H1 (cell line): ENCODE data around the gene VIM. TPM values are rescaled to one million over a fixed set of nuclear protein-coding genes. Genes with fewer than 3 reads are reported as not detected.

Experiments
- BRCA1 ChIP-seq: IDR thresholded peaks from 2 replicates; pipeline ENCODE4 v1.6.1; 2012; ENCODE audit warnings: low read depth, low read length, improper control_type of control experiment
- CHD7 ChIP-seq: fragments of 300-600 bp; sonication (generic); IDR thresholded peaks from 2 replicates; pipeline ENCODE4 v1.7.1; 2012; ENCODE audit warnings: low read length, moderate library complexity, mild to moderate bottlenecking, inconsistent platforms; ENCODE audit not compliant: insufficient replicate concordance
- GABPA ChIP-seq: IDR thresholded peaks from 2 replicates; pipeline ENCODE4 v1.6.1; 2011; ENCODE audit warnings: mild to moderate bottlenecking, low read length, moderate library complexity, borderline replicate concordance; ENCODE audit not compliant: insufficient read depth
- HDAC2 ChIP-seq, 2 experiments: fragments of 300-600 bp in 1 of 2; sonication (generic) in 1 of 2; IDR thresholded peaks; 2 replicates each; pipeline ENCODE4 v1.6.1; 2011 to 2012; ENCODE audit warnings: low read depth in 2 of 2, low read length in 2 of 2, mild to moderate bottlenecking in 2 of 2, moderate library complexity in 2 of 2, borderline replicate concordance in 1 of 2, inconsistent platforms in 1 of 2
- KDM4A ChIP-seq: IDR thresholded peaks from one replicate; pipeline ENCODE4 v1.7.1; 2012; ENCODE audit warnings: low read depth, mild to moderate bottlenecking, moderate library complexity, low read length, inconsistent platforms; ENCODE audit not compliant: severe bottlenecking
- NRF1 ChIP-seq: IDR thresholded peaks from 2 replicates; pipeline ENCODE4 v1.6.1; 2011; ENCODE audit warnings: mild to moderate bottlenecking, low read depth, low read length, improper control_type of control experiment
- RBBP5 ChIP-seq: IDR thresholded peaks from 2 replicates; pipeline ENCODE4 v1.7.1; 2012; ENCODE audit warnings: low read depth, mild to moderate bottlenecking, inconsistent platforms, low read length, moderate library complexity, borderline replicate concordance
- SUZ12 ChIP-seq: fragments of 200-600 bp; sonication (generic); IDR thresholded peaks from 2 replicates; pipeline ENCODE4 v1.6.1; 2012; ENCODE audit warnings: mild to moderate bottlenecking, inconsistent platforms, low read length, moderate library complexity, mixed read lengths
- ZNF274 ChIP-seq: IDR thresholded peaks from 2 replicates; pipeline ENCODE4 v1.7.0; 2012; ENCODE audit warnings: low read length, borderline replicate concordance; ENCODE audit errors: extremely low read depth
- polyA plus RNA-seq, 7 experiments: library from polyadenylated mRNA; depleted of rRNA in 3 of 7; stranded (reverse) in 5 of 7; unstranded in 2 of 7; fragments of >200 nt in 5 of 7; fragments of 200-250 nt in 2 of 7; gene quantifications; 1 replicate in 5 of 7; 2 replicates in 1 of 7; 4 replicates in 1 of 7; pipeline versions ENCODE4 v1.2.1 to v1.2.3, GENCODE V29; 2011 to 2013; ENCODE audit warnings: missing spikeins in 2 of 7, mixed read lengths in 2 of 7
- total RNA-seq: library from RNA; stranded (reverse); fragmentation: NEBNext Ultra II Directional; extraction: Animal tissue kit (Norgen Biotek cat#: 25700); gene quantifications from 2 replicates; pipeline ENCODE4 v1.2.1, GENCODE V29; 2021

The VIM gene
- total and polyA plus RNA-seq, 2 of the 8 experiments (the other 6 are each of a cell fraction or from before 2014, with no cell fraction given): 347 to 372 TPM

GRCh38 chr10:17200912-17201793 lies 26.9 kb upstream of the VIM start, which contains the start of gene TRDMT1 (continued):
- TF ChIP-seq CHD7 (no peak), BRCA1 (no peak), SUZ12 (no peak), KDM4A (no peak), NRF1 (no peak), HDAC2 (IDR thresholded peaks at IDR 0.05; ENCODE audit: borderline replicate concordance in 1 of 2, low read depth in 2 of 2, low read length in 2 of 2) (peak; percentile 50 to 96; a peak in 2 of 4 replicates), GABPA (peak; percentile 89; the same call in 1 of the 2 replicates), RBBP5 (peak; percentile 98), ZNF274 (no peak)
